Calu3 (cell line): ENCODE data around the gene VSIG4. TPM values are rescaled to one million over a fixed set of nuclear protein-coding genes. Genes with fewer than 3 reads are reported as not detected.

Experiments
- BruUV-seq: library from RNA; stranded (reverse); fragments of 400-500 nt; replicated peaks from 2 replicates; lab custom pipeline; 2021; lab: Mats Ljungman, UMichigan
- CTCF ChIA-PET: fragments of 300-600 bp; sonication (Branson Sonifier 250); formaldehyde crosslinking; loops from one replicate; lab custom pipeline; 2022; ENCODE audit warnings: antibody characterized with exemption; lab: Charles Lee
- DNase-seq: peaks from one replicate; pipeline ENCODE4 v3.0.0; 2022
- H3K27ac Mint-ChIP-seq: one replicate; pipeline ENCODE4 v1.8.0; 2022; ENCODE audit warnings: mixed read lengths; ENCODE audit not compliant: unreplicated experiment
- H3K27me3 Mint-ChIP-seq: one replicate; pipeline ENCODE4 v1.8.0; 2022; ENCODE audit warnings: mixed read lengths; ENCODE audit not compliant: unreplicated experiment
- H3K36me3 Mint-ChIP-seq: one replicate; pipeline ENCODE4 v1.8.0; 2022; ENCODE audit warnings: mild to moderate bottlenecking, moderate library complexity, mixed read lengths; ENCODE audit not compliant: insufficient read depth, unreplicated experiment
- H3K4me1 Mint-ChIP-seq: one replicate; pipeline ENCODE4 v1.8.0; 2022; ENCODE audit warnings: mild to moderate bottlenecking, low read depth, mixed read lengths; ENCODE audit not compliant: unreplicated experiment
- H3K4me3 Mint-ChIP-seq: one replicate; pipeline ENCODE4 v1.8.0; 2022; ENCODE audit warnings: mild to moderate bottlenecking, low read depth, moderate library complexity, mixed read lengths; ENCODE audit not compliant: unreplicated experiment
- H3K9me3 Mint-ChIP-seq: one replicate; pipeline ENCODE4 v1.8.0; 2022; ENCODE audit warnings: low read depth, mixed read lengths; ENCODE audit not compliant: unreplicated experiment
- CTCF ChIP-seq: fragments of 200-600 bp; IDR thresholded peaks from one replicate; pipeline ENCODE4 v1.8.0; 2022; ENCODE audit warnings: antibody characterized with exemption; ENCODE audit not compliant: unreplicated experiment
- intact Hi-C: fragments of 100-400 bp; cut with micrococcal nuclease; formaldehyde crosslinking; loops from one replicate; pipeline ENCODE4 v1.10.0; 2022; ENCODE audit not compliant: unreplicated experiment
- total RNA-seq: library from RNA; stranded (reverse); gene quantifications from 2 replicates; pipeline ENCODE4 v1.2.3, GENCODE V29; 2022

Gene VSIG4
- total RNA-seq, 1 experiment from 2014 or later: not detected

GRCh38 chrX:66005830-66006449, 33.9 kb downstream of the VSIG4 start:
- CTCF ChIA-PET: no interaction called here
- TF ChIP-seq CTCF: no peak
- intact Hi-C loops: no loop called here
- Mint-ChIP-seq H3K27me3 (no peaks in the 10 kb centered on the region), H3K9me3 (no peaks in the 10 kb centered on the region), H3K27ac (no peak overlapping the region), H3K4me1 (no peaks in the 10 kb centered on the region), H3K36me3 (no peaks in the 10 kb centered on the region), H3K4me3 (no peak overlapping the region)
- DNase-seq: no peak
- no TSS peak for BruUV-seq

DNA sequence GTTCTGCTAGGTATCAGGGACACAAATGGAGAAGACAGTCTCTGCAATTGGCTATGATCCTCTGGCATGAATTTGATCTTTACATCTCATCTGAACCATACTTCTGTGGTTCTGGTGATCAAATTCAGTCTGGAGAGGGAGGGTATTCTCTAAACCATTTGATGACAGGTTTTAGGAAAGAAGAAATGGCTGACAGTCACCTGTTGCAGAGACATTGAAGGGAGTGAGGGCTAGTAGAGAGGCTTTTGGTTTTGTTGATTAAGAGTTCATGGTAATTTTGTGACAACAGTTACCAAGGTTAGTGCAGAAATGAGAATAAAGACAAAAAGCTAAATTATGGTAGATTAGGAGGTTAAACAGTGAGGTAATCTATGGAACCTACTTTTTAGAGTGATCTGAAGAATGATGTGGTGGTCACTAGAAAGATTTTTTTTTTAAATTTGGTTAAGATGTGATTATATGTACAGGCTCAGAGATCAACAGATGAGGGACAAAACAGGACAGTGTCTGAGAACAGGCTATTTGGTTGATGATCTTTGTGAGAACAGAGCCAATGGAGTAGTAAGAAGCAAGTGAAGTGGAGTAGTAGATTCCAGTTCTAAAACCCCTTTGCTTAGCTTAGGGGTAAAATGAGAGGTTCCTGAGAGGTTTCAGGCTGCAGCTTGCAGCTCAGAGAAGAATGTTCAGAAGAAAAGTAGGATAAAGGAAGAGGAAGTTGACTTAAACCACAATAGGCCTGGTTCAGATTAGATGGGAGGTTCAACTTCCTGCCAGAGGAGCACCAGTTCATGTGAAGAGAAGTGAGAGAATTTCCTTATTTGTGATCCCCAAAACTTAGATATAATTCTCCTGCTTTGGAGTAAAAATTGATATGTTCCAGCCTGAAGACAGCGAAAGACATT, 34.7 kb downstream of the VSIG4 start:
- H3K4me1 Mint-ChIP-seq: no peaks in the 10 kb centered on the region
- no peak for DNase-seq
- no peaks in the 10 kb centered on the region for H3K27me3 Mint-ChIP-seq
- CTCF ChIA-PET: no interaction called here
- no peak for TF ChIP-seq CTCF
- BruUV-seq: no TSS peak
- H3K9me3 Mint-ChIP-seq: no peaks in the 10 kb centered on the region
- intact Hi-C loops: no loop called here
- H3K27ac Mint-ChIP-seq: no peak overlapping the region
- no peaks in the 10 kb centered on the region for H3K36me3 Mint-ChIP-seq
- no peak overlapping the region for H3K4me3 Mint-ChIP-seq

DNA sequence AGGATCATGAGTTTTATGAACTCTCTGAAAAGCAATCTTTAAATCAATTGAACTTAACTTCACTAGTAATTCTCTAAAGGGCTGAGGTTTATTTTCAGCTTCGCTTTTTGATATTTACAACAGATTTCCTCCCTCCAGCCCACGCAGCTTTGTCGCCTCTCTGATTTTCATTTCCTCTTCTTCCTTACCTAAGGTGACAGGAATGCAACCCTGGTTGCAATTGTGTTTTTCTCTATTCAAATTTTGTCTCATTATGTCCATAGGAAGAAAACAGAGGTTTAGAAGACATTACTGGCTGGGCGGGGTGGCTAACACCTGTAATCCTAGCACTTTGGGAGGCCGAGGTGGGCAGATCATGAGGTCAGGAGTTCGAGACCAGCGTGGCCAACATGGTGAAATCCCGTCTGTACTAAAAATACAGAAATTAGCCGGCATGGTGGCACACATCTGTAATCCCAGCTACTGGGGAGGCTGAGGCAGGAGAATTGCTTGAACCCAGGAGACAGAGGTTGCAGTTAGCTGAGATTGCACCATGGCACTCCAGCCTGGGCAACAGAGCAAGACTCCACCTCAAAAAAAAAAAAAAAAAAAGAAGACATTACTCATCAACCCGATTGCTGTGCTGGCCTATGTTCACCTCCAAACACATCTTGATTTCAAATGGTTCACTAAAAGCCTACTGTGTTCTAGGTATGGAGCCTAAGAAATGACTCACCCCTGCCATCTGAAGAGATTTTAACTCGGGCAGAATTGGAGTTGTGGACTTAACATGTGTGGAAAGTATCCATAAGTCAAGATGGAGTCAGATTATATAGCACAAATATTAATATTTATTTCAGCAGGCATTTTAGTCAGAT, 36.8 kb downstream of the VSIG4 start:
- no peaks in the 10 kb centered on the region for H3K4me1 Mint-ChIP-seq
- BruUV-seq: no TSS peak
- intact Hi-C loops: no loop called here
- no peaks in the 10 kb centered on the region for H3K9me3 Mint-ChIP-seq
- no peak for TF ChIP-seq CTCF
- no peak overlapping the region for H3K4me3 Mint-ChIP-seq
- H3K27me3 Mint-ChIP-seq: no peaks in the 10 kb centered on the region
- no peaks in the 10 kb centered on the region for H3K36me3 Mint-ChIP-seq
- CTCF ChIA-PET: no interaction called here
- no peak overlapping the region for H3K27ac Mint-ChIP-seq
- DNase-seq: no peak

DNA sequence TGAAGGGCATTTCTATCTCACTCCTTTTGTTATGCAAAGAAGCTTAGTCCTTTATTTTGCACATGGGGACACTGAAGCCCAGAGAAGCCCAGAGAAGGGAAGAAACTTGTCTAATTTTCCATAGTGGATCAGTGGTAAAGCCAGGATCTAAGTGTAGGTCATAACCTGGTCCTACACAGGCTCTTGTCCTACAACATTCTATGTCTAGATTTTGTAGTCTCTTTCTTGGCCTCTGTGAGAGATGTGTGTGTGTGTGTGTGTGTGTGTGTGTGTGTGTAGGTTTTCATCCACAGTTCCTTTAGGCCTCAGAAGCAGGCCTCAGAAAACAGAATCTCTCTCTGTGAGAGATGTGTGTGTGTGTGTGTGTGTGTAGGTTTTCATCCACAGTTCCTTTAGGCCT, 38.3 kb downstream of the VSIG4 start:
- BruUV-seq: no TSS peak
- intact Hi-C loops: no loop called here
- no peaks in the 10 kb centered on the region for H3K9me3 Mint-ChIP-seq
- H3K27ac Mint-ChIP-seq: no peak overlapping the region
- no peak for DNase-seq
- H3K36me3 Mint-ChIP-seq: no peaks in the 10 kb centered on the region
- TF ChIP-seq CTCF: no peak
- H3K4me3 Mint-ChIP-seq: no peak overlapping the region
- H3K4me1 Mint-ChIP-seq: no peaks in the 10 kb centered on the region
- no peaks in the 10 kb centered on the region for H3K27me3 Mint-ChIP-seq
- CTCF ChIA-PET: no interaction called here
